Measurements from ENCODE around the gene LRRC10B. TPM values are rescaled to one million over a fixed set of nuclear protein-coding genes. Genes with fewer than 3 reads are reported as not detected.

The LRRC10B gene
- total and polyA plus RNA-seq, 2 of the 8 experiments (the other 6 are each of a cell fraction or from before 2014, with no cell fraction given), result 0.47 to 0.71 TPM

DNA sequence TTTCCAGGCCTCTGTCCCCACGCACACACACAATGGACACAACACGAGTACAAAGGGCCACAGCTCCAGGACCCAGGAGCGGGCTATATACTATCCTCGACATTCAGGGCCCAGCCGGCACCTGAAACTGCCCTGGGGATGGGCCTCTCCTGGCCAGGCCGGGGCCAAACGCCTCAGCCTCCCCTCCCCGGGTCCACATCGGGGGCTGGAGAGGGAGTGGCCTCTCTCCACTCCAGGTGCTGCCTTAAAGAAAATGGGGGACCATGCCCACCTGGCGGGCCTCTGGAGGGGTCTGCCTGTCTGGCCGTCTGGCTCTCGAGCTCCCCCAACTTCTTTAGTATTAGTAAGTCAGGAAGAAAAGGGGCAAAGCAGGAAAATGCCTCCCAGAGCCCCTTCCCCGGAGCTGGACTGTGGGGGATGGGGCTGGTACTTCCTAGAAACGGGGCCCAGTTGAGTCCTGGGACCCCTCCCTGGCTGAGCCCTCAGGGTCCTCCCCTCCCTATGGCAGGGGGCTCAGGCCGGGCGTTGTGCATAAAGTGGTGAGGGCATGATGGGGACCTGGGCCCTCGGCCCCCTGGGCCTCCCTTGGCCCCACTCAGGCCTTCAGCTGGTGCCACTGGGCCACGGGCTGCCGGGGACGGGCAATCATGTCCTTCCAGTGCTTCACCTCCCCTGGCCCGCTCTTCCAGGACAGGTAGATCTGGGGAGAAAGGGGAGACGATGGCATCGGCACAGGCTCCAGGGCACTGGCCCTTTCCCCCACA is 9.7 kb downstream of the LRRC10B start:
- FAIRE-seq, result no peak
- no peaks in the 10 kb centered on the region for H3K79me2 ChIP-seq (ENCODE audit: control insufficient read depth in 1 of 2, insufficient read depth in 2 of 2, low read length in 2 of 2)
- H2BK120ac ChIP-seq (replicated peaks; ENCODE audit: low read depth, low read length), result no peak overlapping the region
- no peak overlapping the region for H3K14ac ChIP-seq (ENCODE audit: insufficient read length)
- H3K18ac ChIP-seq (ENCODE audit: extremely low read depth, low read length), result no peak overlapping the region
- no peak overlapping the region for H2BK20ac ChIP-seq (ENCODE audit: low read length)
- peaks cover 0 to 31% (median 20%) of the 10 kb centered on the region in 4 experiments; a peak in 6 of 7 replicates for H3K4me1 ChIP-seq (replicated peaks in 1 of 4; ENCODE audit: control insufficient read depth in 3 of 4, insufficient read depth in 4 of 4, low read length in 3 of 4)
- no peak overlapping the region for H3K4me2 ChIP-seq (ENCODE audit: insufficient read depth in 1 of 2, low read depth in 2 of 2, low read length in 2 of 2)
- no peak overlapping the region for H4K91ac ChIP-seq (replicated peaks; ENCODE audit: insufficient read length, low read length)
- no peak overlapping the region for H2BK5ac ChIP-seq (ENCODE audit: low read depth, low read length)
- ChIA-PET CTCF (ENCODE audit: partially characterized antibody) (interaction anchor here (0.9 to 40.4 kb wide), 19 partner anchors 11 to 216 kb away, joined by 3 to 2106 read pairs (median 23); partner anchors contain the start of gene LRRC10B), POLR2A (ENCODE audit: partially characterized antibody) (interaction anchor here (1.1 to 2.8 kb wide), 7 partner anchors 13 to 72 kb away, joined by 3 to 12 read pairs (median 5); a partner anchor contains a TSS)
- H3K23me2 ChIP-seq (ENCODE audit: low read depth, low read length), result no peaks in the 10 kb centered on the region
- H2BK15ac ChIP-seq (ENCODE audit: low read length), result no peak overlapping the region
- no peak overlapping the region for H4K8ac ChIP-seq (ENCODE audit: extremely low read depth, insufficient read depth, low read length)
- WGBS, 2 experiments (ENCODE audit: extremely low coverage in 1 of 2, insufficient coverage in 1 of 2, insufficient read length in 1 of 2, insufficient replicate concordance in 2 of 2, low coverage in 1 of 2, low lambda C conversion rate in 2 of 2, missing lambda C conversion rate in 1 of 2), result 90% methylated on average over 21 of the region's 23 CpGs; no CpG with 5 or more reads in 1 of the 2 experiments
- no peak overlapping the region for H3K27ac ChIP-seq (ENCODE audit: low read depth, low read length)
- no peak overlapping the region for H3K23ac ChIP-seq (ENCODE audit: insufficient read length)
- H3K9me3 ChIP-seq (ENCODE audit: insufficient read depth in 2 of 2, low read depth in 1 of 2, low read length in 1 of 2), result no peaks in the 10 kb centered on the region
- H3K36me3 ChIP-seq (ENCODE audit: control insufficient read depth in 2 of 4, insufficient read depth in 4 of 4, low read length in 3 of 4), result no peaks in the 10 kb centered on the region
- H3K56ac ChIP-seq (replicated peaks; ENCODE audit: insufficient read length, low read depth, low read length), result no peak overlapping the region
- H4K5ac ChIP-seq (ENCODE audit: insufficient read length, low read depth, low read length), result no peak overlapping the region
- H2BK12ac ChIP-seq (ENCODE audit: low read depth, low read length), result 0 out of 2 replicates have a peak overlapping the region, but pooled peaks have one; percentile 97
- no peak overlapping the region for H3K4ac ChIP-seq (replicated peaks; ENCODE audit: insufficient read length, low read depth, low read length)
- H2AK5ac ChIP-seq (ENCODE audit: low read depth, low read length), result no peak overlapping the region
- H3K9ac ChIP-seq (replicated peaks in 1 of 4; ENCODE audit: extremely low read depth in 1 of 4, low read depth in 3 of 4, low read length in 3 of 4), result no peak overlapping the region
- H4K20me1 ChIP-seq (replicated peaks in 1 of 2; ENCODE audit: control insufficient read depth in 1 of 2, insufficient read depth in 2 of 2, low read length in 2 of 2), result peaks cover 0 to 2% of the 10 kb centered on the region in 2 experiments
- H3K79me1 ChIP-seq (ENCODE audit: low read depth, low read length), result no peaks in the 10 kb centered on the region
- TF ChIP-seq SP2 (IDR thresholded peaks at IDR 0.05; ENCODE audit: low read length) (no peak), SAP30 (IDR thresholded peaks at IDR 0.05; ENCODE audit: insufficient read depth, insufficient replicate concordance, low read length) (no peak), SIX5 (IDR thresholded peaks at IDR 0.05; ENCODE audit: low read depth, low read length) (no peak), EGR1 (IDR thresholded peaks at IDR 0.05; ENCODE audit: borderline replicate concordance, low read depth, low read length) (no peak), BACH1 (IDR thresholded peaks at IDR 0.05; ENCODE audit: low read length) (no peak), SIRT6 (IDR thresholded peaks at IDR 0.05; ENCODE audit: low read length) (no peak), ZNF274 (IDR thresholded peaks at IDR 0.05; ENCODE audit: borderline replicate concordance, extremely low read depth, low read length) (no peak), TCF12 (IDR thresholded peaks at IDR 0.05; ENCODE audit: low read depth, low read length) (no peak), CTBP2 (IDR thresholded peaks at IDR 0.05; ENCODE audit: borderline replicate concordance, insufficient read depth, insufficient read length, low read length) (no peak), SRF (IDR thresholded peaks at IDR 0.05; ENCODE audit: low read depth, low read length) (no peak)
- DNase-seq (ENCODE audit: low read depth in 1 of 2, low spot score in 2 of 2), result no peak
- H3K4me3 ChIP-seq (ENCODE audit: extremely low read depth in 1 of 4, insufficient read depth in 2 of 4, low read depth in 3 of 4, low read length in 4 of 4), result no peak overlapping the region
- H3K27me3 ChIP-seq (replicated peaks in 1 of 4; ENCODE audit: control insufficient read depth in 3 of 4, extremely low read depth in 1 of 4, insufficient read depth in 3 of 4, low read length in 3 of 4), result no peaks in the 10 kb centered on the region; a peak in 1 of 7 replicates
- H2AFZ ChIP-seq (ENCODE audit: low read length), result no peak overlapping the region
